EL (cell line): Measurements from ENCODE around the gene NOVA1.
"Not testable (repeated sequence)": the region's sequence is repeated elsewhere in the genome, so short reads cannot be mapped to it uniquely, and the experiment has no call there.

Experiments used
- DNase-seq: peaks from one replicate; pipeline ENCODE4 v3.0.0-alpha.2; 2016

The NOVA1 gene

DNA sequence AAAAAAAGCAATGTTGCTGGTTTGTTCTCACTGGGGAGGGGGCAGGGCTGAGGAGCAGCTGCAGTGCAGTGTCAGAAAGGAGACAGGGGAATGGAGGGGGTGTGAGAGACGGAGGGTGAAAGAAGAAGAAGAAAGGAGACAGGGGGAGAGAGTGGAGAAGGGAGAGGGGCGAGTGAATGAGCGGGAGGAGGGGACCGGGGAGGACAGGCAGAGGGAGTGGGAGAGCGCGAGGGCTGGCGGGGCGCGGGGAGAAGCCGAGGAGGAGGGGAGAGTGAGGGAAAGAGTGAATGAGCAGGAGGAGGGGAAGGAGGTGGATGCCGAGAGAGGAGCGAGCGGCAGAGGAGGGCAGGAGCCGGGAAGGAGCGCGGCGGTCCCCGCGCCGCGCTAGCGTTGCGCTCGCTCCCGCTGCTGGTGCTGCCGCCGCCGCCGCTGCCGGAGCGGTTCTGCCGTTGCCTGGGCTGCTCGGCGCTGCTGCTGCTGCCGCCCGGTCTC is at the start of gene NOVA1:
TSS of gene NOVA1 (minus strand) at position 445 of the 492 bp plus-strand sequence. CDS start 597 bp downstream, outside the sequence.
- DNase-seq: no peak

DNA sequence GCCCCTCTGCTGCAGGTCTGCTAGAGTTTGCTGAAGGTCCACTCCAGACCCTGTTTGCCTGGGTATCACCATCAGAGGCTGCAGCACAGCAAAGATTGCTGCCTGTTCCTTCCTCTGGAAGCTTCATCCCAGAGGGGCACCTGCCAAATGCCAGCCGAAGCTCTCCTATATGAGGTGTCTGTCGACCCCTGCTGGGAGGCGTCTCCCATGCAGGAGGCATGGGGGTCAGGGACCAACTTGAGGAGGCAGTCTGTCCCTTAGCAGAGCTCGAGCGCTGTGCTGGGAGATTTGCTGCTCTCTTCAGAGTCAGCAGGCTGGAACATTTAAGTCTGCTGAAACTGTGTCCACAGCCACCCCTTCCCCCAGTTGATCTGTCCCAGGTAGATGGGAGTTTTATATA is 47.2 kb upstream of the NOVA1 start:
- not testable (repeated sequence) for DNase-seq

DNA sequence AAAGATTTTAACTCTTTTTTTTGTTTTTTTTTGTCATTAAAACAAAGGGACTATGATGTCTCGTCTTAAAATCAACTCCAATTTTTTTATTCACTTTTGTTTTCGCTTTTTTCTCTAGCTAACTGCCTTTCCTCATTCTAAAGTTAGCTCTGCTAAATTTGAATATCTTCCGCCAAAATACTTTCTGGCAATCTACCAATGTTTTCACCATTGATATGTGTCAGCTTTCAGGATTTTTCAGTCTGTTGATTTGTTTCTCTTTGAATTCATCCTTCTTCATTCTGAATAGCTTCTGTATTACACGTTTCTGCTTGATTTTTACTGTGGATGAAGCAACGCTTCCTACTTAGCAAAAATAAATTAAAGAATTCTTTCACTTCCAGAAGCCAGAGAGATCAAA is 38.7 kb upstream of the NOVA1 start:
- no peak for DNase-seq

- not testable (repeated sequence) for DNase-seq
Observed at GRCh38 chr14:26634946-26635345, 37.1 kb upstream of the NOVA1 start.

DNA sequence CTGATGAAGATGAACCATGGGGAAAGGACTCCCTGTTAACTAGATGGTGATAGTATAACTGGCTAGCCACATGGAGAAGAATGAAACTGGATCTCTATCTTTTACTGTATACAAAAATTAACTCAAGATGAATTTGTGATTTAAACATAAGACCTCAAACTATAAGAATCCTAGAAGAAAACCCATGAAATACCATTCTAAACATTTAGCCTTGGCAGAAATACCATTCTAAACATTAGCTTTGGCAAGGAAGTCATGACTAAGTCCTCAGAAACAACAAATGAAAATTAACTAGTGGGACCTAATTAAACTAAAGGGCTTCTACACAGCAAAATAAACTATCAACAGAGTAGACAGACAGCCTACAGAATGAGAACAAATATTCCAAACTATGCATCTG is 28.4 kb upstream of the NOVA1 start:
- no peak for DNase-seq

GRCh38 chr14:26622611-26623010 is 24.8 kb upstream of the NOVA1 start:
- no peak for DNase-seq

DNA sequence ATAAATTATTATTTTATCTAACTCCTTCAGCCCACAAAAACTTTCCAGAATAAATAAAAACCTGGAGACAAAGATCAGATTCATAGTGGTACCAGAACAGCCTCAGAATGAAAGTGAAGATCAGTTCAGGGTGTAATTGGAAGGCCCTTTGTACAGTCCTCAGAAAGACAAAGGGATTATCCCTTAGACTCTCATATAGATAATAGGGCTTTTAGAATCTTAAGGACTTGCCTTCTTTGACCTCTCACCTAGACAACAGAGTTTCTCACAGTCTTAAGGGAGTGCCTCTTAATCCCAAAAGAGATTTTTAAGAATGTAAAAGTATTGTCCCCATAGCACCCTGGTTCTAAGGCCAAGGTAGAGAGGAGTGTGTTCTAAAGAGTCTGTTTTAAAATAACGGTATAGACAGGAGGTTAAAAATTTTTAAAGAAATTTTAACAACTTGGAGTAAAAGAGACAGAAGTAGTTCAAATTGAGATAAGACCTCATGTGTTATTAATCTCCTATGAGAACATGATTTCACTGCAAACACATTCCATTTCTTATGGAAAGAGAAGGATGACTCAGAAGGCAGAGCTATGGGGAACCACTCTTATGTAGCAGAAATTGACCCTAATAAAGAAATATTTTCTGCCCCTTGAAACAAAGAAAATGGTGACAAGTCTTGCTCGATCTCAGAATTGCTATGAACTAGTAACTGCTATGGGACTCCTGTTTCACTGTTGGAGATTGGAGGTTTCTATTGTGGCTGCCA is 24.2 kb upstream of the NOVA1 start:
- no peak for DNase-seq

DNA sequence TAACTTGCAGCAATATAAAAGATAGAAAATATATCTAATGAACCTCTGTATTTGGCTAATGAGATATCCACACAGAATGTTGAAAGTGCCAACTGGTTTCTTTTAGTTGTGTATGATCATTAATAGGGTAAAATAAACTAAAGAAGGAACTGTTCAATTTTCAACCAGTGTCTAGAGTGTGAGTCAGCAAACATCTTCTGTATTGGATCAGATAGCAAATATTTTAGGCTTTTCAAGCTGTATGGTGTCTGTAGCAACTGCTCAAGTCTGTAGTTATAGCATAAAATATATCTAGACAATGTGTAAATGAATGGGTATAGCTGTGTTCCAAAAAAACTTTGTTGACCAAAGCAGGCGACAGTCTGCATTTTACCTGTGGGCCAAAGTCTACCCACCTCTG is 23.5 kb upstream of the NOVA1 start:
- no peak for DNase-seq

DNA sequence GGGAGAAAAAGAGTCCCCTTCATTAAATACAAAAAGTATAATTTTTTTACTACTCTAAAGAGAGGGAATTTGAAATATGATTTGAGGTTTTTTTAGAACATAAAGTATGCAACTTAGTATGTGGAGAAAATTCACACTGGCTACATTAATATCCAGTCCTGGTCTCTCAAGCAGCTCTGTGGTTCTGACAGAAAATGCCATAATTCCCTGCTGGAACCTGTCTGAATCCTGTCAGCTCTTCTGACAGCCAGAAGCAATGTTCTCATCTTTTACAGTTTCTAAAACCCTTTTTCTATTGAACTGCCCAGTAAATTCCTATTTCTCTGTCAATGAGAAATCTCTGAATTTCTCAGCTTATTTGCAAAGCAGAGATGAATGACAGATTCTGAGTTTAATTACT is 13.4 kb upstream of the NOVA1 start:
- no peak for DNase-seq

DNA sequence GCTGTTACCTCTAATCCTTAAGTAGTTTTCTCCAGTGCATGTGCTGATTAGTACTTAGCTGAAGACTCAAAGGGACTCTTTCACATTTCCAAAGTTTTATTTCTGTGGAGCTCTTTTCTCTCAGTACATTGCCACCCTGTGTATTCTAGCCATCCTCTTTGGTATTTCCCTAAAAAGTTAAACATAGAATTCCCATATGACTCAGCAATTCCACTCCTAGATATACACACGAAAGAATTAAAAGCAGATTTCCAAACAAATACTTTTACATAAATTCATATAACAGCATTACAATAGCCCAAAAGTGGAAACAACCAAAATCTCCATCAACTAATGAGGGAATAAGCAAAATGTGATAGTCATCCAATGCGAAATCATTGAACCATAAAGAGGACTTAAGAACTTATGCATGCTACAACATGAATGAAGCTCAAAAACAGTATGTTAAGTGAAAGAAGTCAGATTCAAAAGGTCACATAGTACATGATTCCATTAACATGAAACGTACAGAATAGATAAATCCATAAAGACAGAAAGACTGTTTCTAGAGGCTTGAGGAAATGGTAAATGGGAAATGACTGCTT is 9.0 kb upstream of the NOVA1 start:
- no peak for DNase-seq

GRCh38 chr14:26605602-26606001 is 7.8 kb upstream of the NOVA1 start:
- DNase-seq: no peak

GRCh38 chr14:26602902-26603301 is 5.1 kb upstream of the NOVA1 start:
- no peak for DNase-seq

- DNase-seq: no peak
Observed at GRCh38 chr14:26601856-26602255, 4.0 kb upstream of the NOVA1 start.

GRCh38 chr14:26599291-26599690 is 1.5 kb upstream of the NOVA1 start:
- DNase-seq: no peak

DNA sequence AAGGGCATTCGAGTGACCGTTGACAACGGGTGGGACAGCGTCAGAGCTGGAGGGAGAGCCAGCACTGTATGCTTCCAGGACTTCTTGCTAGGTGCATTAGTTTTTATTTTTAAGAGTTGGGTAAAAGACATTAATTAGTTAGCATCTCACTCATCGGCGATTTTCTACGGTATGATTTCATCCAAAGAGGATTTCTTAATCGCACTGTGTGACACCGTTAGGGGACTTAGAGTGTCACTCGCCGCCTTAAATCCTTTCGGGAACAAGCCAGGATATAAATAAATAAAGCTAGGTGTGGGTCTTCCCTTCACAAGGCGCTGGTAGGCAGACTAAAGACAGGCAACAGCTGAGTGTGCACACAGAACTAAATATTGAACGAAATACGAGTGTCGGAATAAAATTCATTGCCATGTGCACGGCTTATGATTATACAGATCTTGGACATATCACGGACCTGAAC is 869 bp upstream of the NOVA1 start:
- DNase-seq: no peak

DNA sequence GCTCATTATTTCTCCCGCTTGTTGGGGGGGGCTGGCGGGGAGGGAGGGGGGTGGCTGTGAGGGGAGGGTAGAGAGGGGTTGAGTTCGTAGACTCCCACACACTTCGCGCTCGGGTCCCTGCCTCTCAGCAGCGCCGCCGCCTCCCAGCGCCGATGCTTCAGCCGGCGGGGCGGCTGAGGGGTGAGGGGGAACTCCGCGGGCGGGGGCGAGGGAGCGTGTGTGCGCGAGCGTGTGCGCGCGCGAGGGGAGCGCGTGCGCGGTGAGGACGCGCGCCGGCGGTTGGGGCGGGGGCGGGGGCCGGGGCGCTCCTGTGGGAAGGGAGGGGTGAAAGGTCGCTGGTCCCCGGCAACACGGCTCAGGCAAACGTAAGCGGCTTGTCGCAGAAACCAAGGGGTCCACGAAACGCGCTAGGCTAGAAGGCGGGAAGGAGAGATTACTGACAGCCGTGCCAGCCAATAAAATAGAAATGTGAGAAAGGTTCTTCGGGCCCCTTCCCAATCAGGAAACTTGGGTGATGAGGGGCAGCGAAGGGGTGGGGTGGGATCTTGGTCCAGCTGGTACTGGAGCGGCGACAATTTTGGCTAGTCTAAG is 343 bp upstream of the NOVA1 start:
- no peak for DNase-seq

GRCh38 chr14:26597071-26597588 is 703 bp downstream of the NOVA1 start:
- DNase-seq: no peak

DNA sequence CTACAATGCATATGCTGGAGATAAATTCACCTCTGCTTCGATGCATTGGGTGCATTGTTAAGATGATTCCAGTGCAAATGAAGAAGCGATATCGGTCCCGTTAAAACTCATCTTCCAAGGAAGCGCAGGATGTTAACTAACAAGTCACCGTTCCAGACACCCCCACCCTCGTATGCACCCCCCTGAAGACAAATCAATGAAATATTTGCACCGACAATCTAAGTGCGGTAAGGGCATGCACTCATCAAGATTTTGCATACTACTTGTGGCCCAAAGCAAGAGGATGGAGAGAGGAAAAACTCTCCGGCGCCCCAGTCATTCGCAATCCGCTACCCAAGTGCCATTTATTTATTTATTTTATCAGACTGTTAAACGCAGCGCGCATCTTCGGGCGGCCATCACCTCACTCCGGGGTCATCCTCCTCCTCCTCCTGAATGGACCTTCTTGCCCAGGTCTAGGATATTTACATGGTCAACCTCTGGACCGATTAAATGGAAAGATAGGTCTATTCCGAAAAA is 1.2 kb downstream of the NOVA1 start:
- no peak for DNase-seq

GRCh38 chr14:26595926-26596542 is 1.8 kb downstream of the NOVA1 start:
- DNase-seq: no peak

DNA sequence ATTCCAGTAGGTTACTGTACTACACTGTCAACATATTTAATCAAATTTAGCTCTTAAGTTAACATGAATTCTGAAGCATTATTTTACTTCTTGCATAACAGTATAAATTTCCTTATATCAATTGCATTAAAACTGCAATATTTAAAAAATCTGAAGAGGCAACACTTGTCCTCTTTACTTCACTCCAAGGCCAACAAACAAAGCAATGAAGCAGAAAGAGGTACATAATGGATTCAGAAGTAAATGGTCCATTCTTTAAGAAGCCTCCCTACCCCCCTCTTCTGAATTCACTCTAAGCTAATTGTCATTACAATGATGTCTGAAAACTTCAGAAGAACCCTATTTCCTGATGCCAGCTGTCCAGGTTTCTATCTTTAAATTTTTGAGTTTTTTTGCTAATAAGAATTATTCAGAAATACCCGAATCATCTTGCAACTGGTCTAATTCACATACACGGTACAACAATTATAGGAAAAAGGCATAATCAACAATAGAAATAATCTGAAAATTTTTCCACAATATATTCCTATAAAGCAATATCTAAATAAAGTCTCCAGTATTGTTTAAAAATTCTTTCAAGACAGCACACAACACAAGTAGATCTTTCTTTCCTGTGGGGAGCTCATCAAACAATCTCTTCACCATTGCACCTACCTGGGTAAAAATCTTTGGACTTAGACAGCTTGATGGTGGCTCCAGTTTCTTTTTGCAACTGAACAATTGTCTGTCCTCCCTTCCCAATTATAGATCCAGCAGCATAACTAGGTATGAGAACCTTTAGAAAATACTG is 2.9 kb downstream of the NOVA1 start:
- DNase-seq: no peak

GRCh38 chr14:26594148-26594547 is 3.7 kb downstream of the NOVA1 start:
- no peak for DNase-seq

DNA sequence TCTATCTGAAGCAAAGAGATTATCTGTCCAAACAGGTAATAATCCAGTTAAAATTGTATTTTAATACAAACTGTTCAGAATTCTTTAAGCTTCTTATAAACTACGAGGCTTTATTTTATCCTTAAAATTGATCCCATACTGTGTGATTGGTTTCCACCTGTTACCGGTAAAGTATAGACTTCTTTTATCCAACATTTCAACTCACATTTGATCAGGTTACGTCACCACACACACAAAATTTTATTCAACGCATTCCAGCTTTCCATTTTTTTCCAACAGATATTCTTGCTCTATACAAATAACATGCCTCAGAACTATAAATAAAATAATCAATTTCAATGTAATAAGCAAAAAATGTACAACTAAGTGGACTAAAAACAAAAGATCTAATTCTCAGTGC is 4.5 kb downstream of the NOVA1 start:
- no peak for DNase-seq
